Measurements from ENCODE around the gene TRIM36.

GRCh38 chr5:115116001-115116400, 53.7 kb downstream of the TRIM36 start:
- TF ChIP-seq ZFP3 (CRISPR knock-in tag; IDR thresholded peaks at IDR 0.05) = no peak
- no peak for TF ChIP-seq ZFP30 (CRISPR knock-in tag; IDR thresholded peaks at IDR 0.05)
- TF ChIP-seq ARNTL (CRISPR knock-in tag; IDR thresholded peaks at IDR 0.05; ENCODE audit: borderline replicate concordance, low read depth) = no peak
- no peak for TF ChIP-seq BACH2 (CRISPR knock-in tag; IDR thresholded peaks at IDR 0.05; ENCODE audit: borderline replicate concordance)
- TF ChIP-seq, protein P1, sequence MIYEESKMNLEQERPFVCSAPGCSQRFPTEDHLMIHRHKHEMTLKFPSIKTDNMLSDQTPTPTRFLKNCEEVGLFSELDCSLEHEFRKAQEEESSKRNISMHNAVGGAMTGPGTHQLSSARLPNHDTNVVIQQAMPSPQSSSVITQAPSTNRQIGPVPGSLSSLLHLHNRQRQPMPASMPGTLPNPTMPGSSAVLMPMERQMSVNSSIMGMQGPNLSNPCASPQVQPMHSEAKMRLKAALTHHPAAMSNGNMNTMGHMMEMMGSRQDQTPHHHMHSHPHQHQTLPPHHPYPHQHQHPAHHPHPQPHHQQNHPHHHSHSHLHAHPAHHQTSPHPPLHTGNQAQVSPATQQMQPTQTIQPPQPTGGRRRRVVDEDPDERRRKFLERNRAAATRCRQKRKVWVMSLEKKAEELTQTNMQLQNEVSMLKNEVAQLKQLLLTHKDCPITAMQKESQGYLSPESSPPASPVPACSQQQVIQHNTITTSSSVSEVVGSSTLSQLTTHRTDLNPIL (CRISPR knock-in tag; IDR thresholded peaks at IDR 0.05; ENCODE audit: low read depth) = no peak
- TF ChIP-seq ZC3H10 (CRISPR knock-in tag; IDR thresholded peaks at IDR 0.05) = no peak
- TF ChIP-seq RARB (CRISPR knock-in tag; IDR thresholded peaks at IDR 0.05) = no peak
- TF ChIP-seq CSRNP3 (CRISPR knock-in tag; IDR thresholded peaks at IDR 0.05) = no peak
- TF ChIP-seq ZNF70 (CRISPR knock-in tag; IDR thresholded peaks at IDR 0.05) = no peak
- TF ChIP-seq GLIS3 (CRISPR knock-in tag; IDR thresholded peaks at IDR 0.05) = no peak

Measured in SK-N-SH treated with all-trans-retinoic acid at 6 μM for 48 hours (cell line).